Activated naive CD4-positive, alpha-beta T cell treated with anti-CD3 and anti-CD28 coated beads, Interleukin-2, amount 50 U/mL, for 72 hours (primary cell): ENCODE data around the gene PEX5L. TPM values are rescaled to one million over a fixed set of nuclear protein-coding genes. Genes with fewer than 3 reads are reported as not detected.
"Not testable (repeated sequence)": the region's sequence is repeated elsewhere in the genome, so short reads cannot be mapped to it uniquely, and the experiment has no call there.

Experiments
- ATAC-seq, 2 donors: fragments of 150-1000 bp; cut with Tn5 transposase; 2 replicates each; pipeline ENCODE4 v1.10.0; 2021; ENCODE audit warnings: mild to moderate bottlenecking in 2 of 2, moderate library complexity in 2 of 2
- DNase-seq, 2 donors: peaks; one replicate each; pipeline ENCODE4 v3.0.0; 2021 to 2022; ENCODE audit warnings: low spot score in 2 of 2
- H3K27ac Mint-ChIP-seq, 2 donors: one replicate each; pipeline ENCODE4 v1.8.0; 2022; ENCODE audit warnings: mild to moderate bottlenecking in 2 of 2, mixed read lengths in 2 of 2
- H3K36me3 Mint-ChIP-seq, 2 donors: one replicate each; pipeline ENCODE4 v1.8.0; 2022; ENCODE audit warnings: mixed read lengths in 2 of 2
- H3K9me3 Mint-ChIP-seq, 2 donors: one replicate each; pipeline ENCODE4 v1.8.0; 2022; ENCODE audit warnings: mixed read lengths in 2 of 2
- total RNA-seq, 2 donors: library from RNA; stranded (reverse); gene quantifications; one replicate each; pipeline ENCODE4 v1.2.3, GENCODE V29; 2022

Gene PEX5L
- total RNA-seq, 2 donors from 2014 or later = not detected

GRCh38 chr3:180040966-180041365, 4.2 kb upstream of the PEX5L start:
- Mint-ChIP-seq H3K36me3 (peaks cover 0 to 6% of the 10 kb centered on the region in 2 donors), H3K27ac (no peak overlapping the region), H3K9me3 (no peaks in the 10 kb centered on the region)
- DNase-seq (no peak), ATAC-seq (no peak)

- peaks cover 0 to 4% of the 10 kb centered on the region in 2 donors for H3K9me3 Mint-ChIP-seq
- ATAC-seq (peak in 1 of 2 donors; percentile 20), DNase-seq (no peak)
- peaks cover 0 to 6% of the 10 kb centered on the region in 2 donors for H3K36me3 Mint-ChIP-seq
- H3K27ac Mint-ChIP-seq = no peak overlapping the region
Observed at GRCh38 chr3:180036092-180036670, 556 bp downstream of the PEX5L start.

DNA sequence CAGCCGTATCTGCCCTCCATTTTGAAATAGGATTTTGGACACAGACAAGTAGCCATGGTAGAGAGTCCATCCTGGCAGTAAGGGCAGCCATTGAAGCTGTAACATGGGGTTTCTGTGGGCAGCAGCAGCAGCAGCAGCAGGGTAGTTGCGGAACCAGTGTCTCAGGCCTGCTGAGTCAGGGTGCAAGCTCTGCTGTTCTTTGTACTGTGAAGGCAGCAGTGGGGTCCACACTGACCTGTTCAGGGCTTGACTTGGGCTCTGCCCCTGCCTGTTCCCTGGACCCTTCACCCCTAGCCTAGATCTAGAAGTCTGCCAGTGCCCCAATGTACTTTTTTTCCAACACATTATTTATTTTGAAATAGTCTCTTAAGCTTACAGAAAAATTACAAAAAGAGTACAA, 9.7 kb downstream of the PEX5L start:
- Mint-ChIP-seq H3K27ac (no peak overlapping the region), H3K36me3 (no peaks in the 10 kb centered on the region), H3K9me3 (peaks cover 0 to under 1% of the 10 kb centered on the region in 2 donors)
- ATAC-seq = no peak
- no peak for DNase-seq

DNA sequence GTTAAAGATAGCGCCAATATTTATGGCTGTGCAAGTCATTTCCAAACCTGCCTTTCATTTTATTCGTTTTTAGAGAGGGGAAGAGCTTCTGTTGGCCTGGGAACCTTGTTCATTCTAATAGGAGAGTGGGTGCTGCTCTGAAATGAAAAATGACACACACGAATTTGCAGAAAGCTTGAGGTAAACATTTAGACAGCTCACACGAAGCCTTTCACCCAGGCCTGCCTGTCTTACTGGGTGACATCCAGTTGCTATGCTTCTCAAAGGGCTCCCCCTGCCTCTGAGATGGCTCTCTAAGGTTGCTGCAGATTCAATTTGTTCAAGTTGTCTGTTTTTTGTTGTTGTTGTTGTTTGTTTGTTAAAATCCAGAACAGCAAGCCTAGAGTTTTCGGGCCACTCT, 18.2 kb downstream of the PEX5L start:
- ATAC-seq (no peak), DNase-seq (no peak)
- Mint-ChIP-seq H3K27ac (no peak overlapping the region), H3K36me3 (no peaks in the 10 kb centered on the region), H3K9me3 (no peaks in the 10 kb centered on the region)

DNA sequence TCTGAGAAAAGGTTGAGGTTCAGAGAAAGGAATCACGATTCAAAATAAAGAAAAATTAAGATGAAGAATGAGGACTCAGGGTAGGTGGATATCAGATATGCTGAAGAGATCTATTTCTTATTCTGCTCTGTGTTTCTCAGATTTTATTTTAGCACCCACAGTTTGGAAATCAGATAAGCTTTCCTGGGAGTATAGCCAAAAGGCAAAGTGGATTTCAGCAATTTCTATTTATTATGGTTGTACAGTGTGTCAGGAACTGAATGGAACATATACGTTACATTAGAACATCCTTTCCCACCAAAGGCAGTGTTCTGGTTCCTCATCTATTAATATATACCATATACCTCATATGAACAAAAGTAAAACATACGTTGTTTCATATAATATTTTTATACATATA, 18.9 kb downstream of the PEX5L start:
- no peak for ATAC-seq
- H3K27ac Mint-ChIP-seq = no peak overlapping the region
- no peaks in the 10 kb centered on the region for H3K9me3 Mint-ChIP-seq
- no peak for DNase-seq
- no peaks in the 10 kb centered on the region for H3K36me3 Mint-ChIP-seq

- DNase-seq = no peak
- ATAC-seq = no peak
- Mint-ChIP-seq H3K36me3 (peaks cover under 1 to 10% of the 10 kb centered on the region in 2 donors), H3K27ac (no peak overlapping the region), H3K9me3 (peaks cover 6 to 8% of the 10 kb centered on the region in 2 donors)
Observed at GRCh38 chr3:180011927-180012326, 24.8 kb downstream of the PEX5L start.

- not testable (repeated sequence) for H3K9me3 Mint-ChIP-seq, ATAC-seq, DNase-seq, H3K27ac Mint-ChIP-seq
- H3K36me3 Mint-ChIP-seq = peaks cover 5 to 10% of the 10 kb centered on the region in 2 donors
Observed at GRCh38 chr3:180008318-180008717, 28.4 kb downstream of the PEX5L start.

GRCh38 chr3:180004542-180004941, 32.2 kb downstream of the PEX5L start:
- Mint-ChIP-seq H3K36me3 (peaks cover 5 to 10% of the 10 kb centered on the region in 2 donors), H3K9me3 (peaks cover 6 to 8% of the 10 kb centered on the region in 2 donors), H3K27ac (no peak overlapping the region)
- ATAC-seq = no peak
- no peak for DNase-seq

DNA sequence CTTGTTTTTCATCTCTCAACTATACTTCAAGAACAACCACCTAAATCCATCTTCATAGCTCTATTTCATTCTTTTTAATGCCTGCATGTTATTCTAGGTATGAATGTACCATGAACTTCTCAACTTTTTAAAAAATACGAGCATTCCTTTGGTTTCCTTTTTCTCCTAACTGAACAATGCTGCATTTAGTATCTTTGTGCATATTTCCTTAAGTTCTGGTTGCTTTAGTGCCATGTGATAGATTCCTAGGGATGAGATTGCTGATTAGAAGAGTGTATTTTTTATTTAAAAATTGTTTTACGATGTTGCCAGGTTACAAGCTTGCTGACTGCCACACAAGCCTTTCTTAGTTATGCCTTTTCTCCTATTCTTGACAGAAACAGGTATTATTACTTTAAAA, 34.7 kb downstream of the PEX5L start:
- Mint-ChIP-seq H3K36me3 (peaks cover 0 to 5% of the 10 kb centered on the region in 2 donors), H3K27ac (no peak overlapping the region), H3K9me3 (no peaks in the 10 kb centered on the region)
- DNase-seq = no peak
- ATAC-seq = no peak

- Mint-ChIP-seq H3K36me3 (no peaks in the 10 kb centered on the region), H3K27ac (no peak overlapping the region), H3K9me3 (peaks cover 0 to 4% of the 10 kb centered on the region in 2 donors)
- no peak for DNase-seq
- no peak for ATAC-seq
Observed at GRCh38 chr3:180000500-180000899, 36.2 kb downstream of the PEX5L start.

GRCh38 chr3:179995406-179995805, 41.3 kb downstream of the PEX5L start:
- H3K36me3 Mint-ChIP-seq = no peaks in the 10 kb centered on the region
- no peak for ATAC-seq
- peaks cover 0 to 4% of the 10 kb centered on the region in 2 donors for H3K9me3 Mint-ChIP-seq
- no peak for DNase-seq
- H3K27ac Mint-ChIP-seq = no peak overlapping the region

GRCh38 chr3:179991883-179992282, 44.9 kb downstream of the PEX5L start:
- DNase-seq = no peak
- H3K36me3 Mint-ChIP-seq = no peaks in the 10 kb centered on the region

GRCh38 chr3:179991104-179991503, 45.6 kb downstream of the PEX5L start:
- ATAC-seq = no peak
- no peaks in the 10 kb centered on the region for H3K36me3 Mint-ChIP-seq

More at GRCh38 chr3:179991883-179992282, 44.9 kb downstream of the PEX5L start:
- no peak overlapping the region for H3K27ac Mint-ChIP-seq
- ATAC-seq = no peak
- peaks cover 0 to 4% of the 10 kb centered on the region in 2 donors for H3K9me3 Mint-ChIP-seq

GRCh38 chr3:179981646-179982045, 55.1 kb downstream of the PEX5L start:
- no peak for DNase-seq
- Mint-ChIP-seq H3K27ac (no peak overlapping the region), H3K36me3 (no peaks in the 10 kb centered on the region), H3K9me3 (no peaks in the 10 kb centered on the region)
- no peak for ATAC-seq

More at GRCh38 chr3:179991104-179991503, 45.6 kb downstream of the PEX5L start:
- DNase-seq = no peak
- Mint-ChIP-seq H3K27ac (no peak overlapping the region), H3K9me3 (peaks cover 0 to 2% of the 10 kb centered on the region in 2 donors)

GRCh38 chr3:179977356-179977755, 59.4 kb downstream of the PEX5L start:
- no peak overlapping the region for H3K27ac Mint-ChIP-seq
- ATAC-seq = no peak
- H3K9me3 Mint-ChIP-seq = no peaks in the 10 kb centered on the region
- H3K36me3 Mint-ChIP-seq = no peaks in the 10 kb centered on the region
- DNase-seq = no peak

DNA sequence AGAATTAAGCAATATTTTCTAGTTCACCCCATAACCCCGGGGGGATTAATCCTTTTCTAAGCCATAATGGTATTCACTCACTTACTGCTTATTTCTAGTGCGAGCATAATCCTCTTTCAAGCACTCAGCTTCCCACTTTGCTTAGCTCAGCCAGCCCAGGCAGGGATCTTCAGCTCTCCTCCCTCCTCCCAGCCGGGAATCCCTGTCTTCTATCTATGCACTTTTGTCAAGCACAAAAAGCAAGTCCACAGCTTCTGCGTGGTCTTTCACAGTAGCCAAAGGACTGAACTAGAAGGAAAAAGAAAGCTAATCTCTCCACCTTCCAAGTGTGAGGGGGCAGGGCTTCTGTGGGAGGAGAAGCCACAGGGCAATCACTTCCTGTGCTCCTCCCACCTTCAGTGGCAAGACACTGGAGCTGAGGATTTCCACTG, 62.8 kb downstream of the PEX5L start:
- no peaks in the 10 kb centered on the region for H3K36me3 Mint-ChIP-seq
- no peaks in the 10 kb centered on the region for H3K9me3 Mint-ChIP-seq
- DNase-seq = no peak
- H3K27ac Mint-ChIP-seq = no peak overlapping the region
- ATAC-seq = no peak

- Mint-ChIP-seq H3K9me3 (no peaks in the 10 kb centered on the region), H3K27ac (no peak overlapping the region), H3K36me3 (no peaks in the 10 kb centered on the region)
- no peak for ATAC-seq
- no peak for DNase-seq
Observed at GRCh38 chr3:179972881-179973423, 63.8 kb downstream of the PEX5L start.

DNA sequence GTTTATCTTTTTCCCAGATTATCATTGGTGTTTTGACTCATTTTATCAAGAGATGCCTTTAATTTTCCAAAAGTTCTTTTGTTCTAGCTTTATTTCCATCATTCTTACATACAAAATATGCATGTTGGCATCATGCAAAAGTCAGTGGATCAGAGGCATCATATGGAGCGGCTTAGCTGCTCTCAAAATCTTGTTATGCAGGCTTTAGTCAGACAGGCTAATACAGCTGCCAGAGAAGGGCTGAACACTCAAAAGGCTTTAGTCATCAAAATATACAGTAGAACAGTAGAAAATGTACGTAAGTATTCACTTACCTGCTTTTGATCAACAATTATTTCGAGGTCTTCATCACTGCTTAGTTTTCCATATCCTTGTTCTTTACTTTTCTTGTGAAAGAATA, 65.5 kb downstream of the PEX5L start:
- no peaks in the 10 kb centered on the region for H3K9me3 Mint-ChIP-seq
- ATAC-seq = no peak
- H3K36me3 Mint-ChIP-seq = no peaks in the 10 kb centered on the region
- no peak overlapping the region for H3K27ac Mint-ChIP-seq
- DNase-seq = no peak
